Neural cell (in vitro differentiated cells): Measurements from ENCODE around the gene ENOSF1. TPM values are rescaled to one million over a fixed set of nuclear protein-coding genes. Genes with fewer than 3 reads are reported as not detected.

Experiments
- H2AFZ ChIP-seq: fragments of 200-600, 300-800 bp; sonication (generic), shearing (Covaris generic); 2 replicates; pipeline ENCODE4 v1.6.0; 2014; ENCODE audit warnings: low read depth, mild to moderate bottlenecking, antibody characterized with exemption, low read length, moderate library complexity
- H3F3A ChIP-seq: fragments of 200-600 bp; shearing (Covaris generic); 2 replicates; pipeline ENCODE4 v1.6.1; 2016; ENCODE audit warnings: mild to moderate bottlenecking, moderate library complexity, mixed read lengths, antibody characterized with exemption, low read length; ENCODE audit not compliant: insufficient read depth, poor library complexity, severe bottlenecking
- H3K27ac ChIP-seq: fragments of 200-600, 300-800 bp; sonication (generic), shearing (Covaris generic); 2 replicates; pipeline ENCODE4 v1.5.1; 2014; ENCODE audit warnings: mild to moderate bottlenecking, low read length, moderate library complexity
- H3K27me3 ChIP-seq: fragments of 300-800, 200-600 bp; sonication (generic), shearing (Covaris generic); 2 replicates; pipeline ENCODE4 v1.6.0; 2014; ENCODE audit warnings: mild to moderate bottlenecking, low read depth, low read length, moderate library complexity; ENCODE audit not compliant: insufficient read depth
- H3K36me3 ChIP-seq: fragments of 300-800, 200-600 bp; sonication (generic), shearing (Covaris generic); 2 replicates; pipeline ENCODE4 v1.5.1; 2014; ENCODE audit warnings: mild to moderate bottlenecking, antibody characterized with exemption, low read length, moderate library complexity; ENCODE audit not compliant: insufficient read depth
- H3K4me2 ChIP-seq: fragments of 300-800, 200-600 bp; sonication (generic), shearing (Covaris generic); 2 replicates; pipeline ENCODE4 v1.6.0; 2014; ENCODE audit warnings: mild to moderate bottlenecking, low read length
- H3K4me3 ChIP-seq: fragments of 300-800, 200-600 bp; sonication (generic), shearing (Covaris generic); 2 replicates; pipeline ENCODE4 v1.5.1; 2014; ENCODE audit warnings: mild to moderate bottlenecking, low read length, moderate library complexity
- H3K79me2 ChIP-seq: fragments of 200-600 bp; shearing (Covaris generic); replicated peaks from 2 replicates; pipeline ENCODE4 v1.6.0; 2014; ENCODE audit warnings: mild to moderate bottlenecking, low read length, moderate library complexity; ENCODE audit not compliant: insufficient read depth
- H3K9ac ChIP-seq: fragments of 300-800, 200-600 bp; sonication (generic), shearing (Covaris generic); 2 replicates; pipeline ENCODE4 v1.6.1; 2016; ENCODE audit warnings: mild to moderate bottlenecking, low read length, mixed read lengths
- H3K9me2 ChIP-seq: fragments of 200-600 bp; shearing (Covaris generic); 2 replicates; pipeline ENCODE4 v1.6.1; 2016; ENCODE audit warnings: mild to moderate bottlenecking, low read length, mixed read lengths; ENCODE audit not compliant: insufficient read depth
- H3K9me3 ChIP-seq: fragments of 200-600, 300-800 bp; sonication (generic), shearing (Covaris generic); 2 replicates; pipeline ENCODE4 v1.6.1; 2016; ENCODE audit warnings: mild to moderate bottlenecking, mixed run types, low read length, moderate library complexity, mixed read lengths
- H4K20me1 ChIP-seq: fragments of 200-600 bp; shearing (Covaris generic); 2 replicates; pipeline ENCODE4 v1.6.1; 2016; ENCODE audit warnings: mild to moderate bottlenecking, mixed run types; ENCODE audit not compliant: insufficient read depth
- EP300 ChIP-seq: fragments of 450-650 bp; conservative IDR thresholded peaks from 2 replicates; pipeline ENCODE4 v1.6.1; 2014; ENCODE audit warnings: antibody characterized with exemption, mild to moderate bottlenecking, moderate library complexity; ENCODE audit not compliant: poor library complexity, severe bottlenecking
- EZH2 ChIP-seq: fragments of 200-600, 300-800 bp; shearing (Covaris generic), sonication (generic); IDR thresholded peaks from 2 replicates; pipeline ENCODE4 v1.6.1; 2014; ENCODE audit warnings: antibody characterized with exemption, low read length, borderline replicate concordance, mild to moderate bottlenecking; ENCODE audit not compliant: insufficient read depth, poor library complexity, severe bottlenecking
- MXI1 ChIP-seq: fragments of 450-650 bp; conservative IDR thresholded peaks from 2 replicates; pipeline ENCODE4 v1.6.1; 2014; ENCODE audit warnings: antibody characterized with exemption, mild to moderate bottlenecking; ENCODE audit not compliant: poor library complexity, severe bottlenecking
- POLR2AphosphoS5 ChIP-seq: IDR thresholded peaks from 2 replicates; pipeline ENCODE4 v1.6.1; 2012
- RAD21 ChIP-seq: fragments of 450-650 bp; conservative IDR thresholded peaks from 2 replicates; pipeline ENCODE4 v1.6.1; 2014; ENCODE audit warnings: antibody characterized with exemption, mild to moderate bottlenecking, moderate library complexity
- SMC3 ChIP-seq: fragments of 450-650 bp; conservative IDR thresholded peaks from 2 replicates; pipeline ENCODE4 v1.6.1; 2014; ENCODE audit warnings: antibody characterized with exemption, mild to moderate bottlenecking, moderate library complexity; ENCODE audit not compliant: poor library complexity
- TAF1 ChIP-seq: IDR thresholded peaks from 2 replicates; pipeline ENCODE4 v1.6.1; 2012; ENCODE audit warnings: low read depth
- polyA plus RNA-seq: library from polyadenylated mRNA; depleted of rRNA; stranded (reverse); fragments of >200 nt; gene quantifications from 2 replicates; pipeline ENCODE4 v1.2.3, GENCODE V29; 2014
- TF ChIP-seq, protein P1 (sequence below): fragments of 450-650 bp; IDR thresholded peaks from 2 replicates; pipeline ENCODE4 v1.5.1; 2014; ENCODE audit warnings: antibody characterized with exemption, mild to moderate bottlenecking, moderate library complexity; ENCODE audit not compliant: poor library complexity, severe bottlenecking
- TF ChIP-seq, protein P2 (sequence below): IDR thresholded peaks from 2 replicates; pipeline ENCODE4 v1.6.1; 2012; ENCODE audit warnings: borderline replicate concordance

The ENOSF1 gene
- polyA plus RNA-seq, 1 donor from 2014 or later, result 9.0 TPM

DNA sequence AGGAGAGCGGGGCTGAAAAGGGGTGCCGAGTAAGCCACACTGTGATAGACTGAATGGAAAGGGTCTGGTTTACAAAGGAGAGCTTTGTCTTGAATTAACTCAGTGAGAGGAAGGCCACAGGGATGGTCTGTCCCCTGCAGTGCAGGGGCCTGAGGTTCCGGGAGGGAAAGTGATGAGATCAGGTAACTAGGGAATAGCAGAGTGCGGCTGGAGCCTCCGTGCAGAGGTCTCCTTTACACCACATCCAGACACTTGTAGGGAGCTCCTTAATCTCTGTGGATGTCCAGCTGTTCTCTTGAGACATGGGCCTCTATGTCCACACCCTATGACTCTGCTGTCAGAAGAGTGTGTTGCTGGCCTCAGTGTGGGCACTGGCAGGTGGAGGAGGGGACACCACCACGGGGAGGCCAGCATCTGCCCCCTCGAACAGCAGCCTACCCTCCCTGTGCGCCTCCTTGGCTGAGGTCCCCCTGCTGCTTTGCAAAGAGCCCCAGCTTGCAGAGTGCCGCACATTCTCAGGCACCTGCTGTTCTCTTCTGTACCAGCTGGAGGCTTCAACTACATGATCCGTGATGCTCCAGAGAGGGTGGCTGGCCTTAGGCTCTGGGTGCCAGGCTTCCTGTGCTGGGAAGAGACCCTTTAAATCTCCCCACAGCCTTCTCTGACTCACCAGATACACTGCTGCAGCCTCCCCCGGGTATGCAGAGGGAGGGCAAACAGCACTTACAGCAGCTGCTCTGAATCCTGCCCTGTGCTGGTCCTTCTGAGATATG lies 25.9 kb downstream of the ENOSF1 start:
- Histone ChIP-seq H4K20me1 (no peaks in the 10 kb centered on the region), H3K4me2 (no peak overlapping the region), H3K79me2 (no peaks in the 10 kb centered on the region), H3K27me3 (no peaks in the 10 kb centered on the region), H3K4me3 (no peak overlapping the region), H3K27ac (no peak overlapping the region), H3F3A (no peaks in the 10 kb centered on the region), H3K9me2 (no peaks in the 10 kb centered on the region), H3K9me3 (no peaks in the 10 kb centered on the region), H3K9ac (no peak overlapping the region), H2AFZ (no peak overlapping the region), H3K36me3 (no peaks in the 10 kb centered on the region)
- TF ChIP-seq, protein P1, sequence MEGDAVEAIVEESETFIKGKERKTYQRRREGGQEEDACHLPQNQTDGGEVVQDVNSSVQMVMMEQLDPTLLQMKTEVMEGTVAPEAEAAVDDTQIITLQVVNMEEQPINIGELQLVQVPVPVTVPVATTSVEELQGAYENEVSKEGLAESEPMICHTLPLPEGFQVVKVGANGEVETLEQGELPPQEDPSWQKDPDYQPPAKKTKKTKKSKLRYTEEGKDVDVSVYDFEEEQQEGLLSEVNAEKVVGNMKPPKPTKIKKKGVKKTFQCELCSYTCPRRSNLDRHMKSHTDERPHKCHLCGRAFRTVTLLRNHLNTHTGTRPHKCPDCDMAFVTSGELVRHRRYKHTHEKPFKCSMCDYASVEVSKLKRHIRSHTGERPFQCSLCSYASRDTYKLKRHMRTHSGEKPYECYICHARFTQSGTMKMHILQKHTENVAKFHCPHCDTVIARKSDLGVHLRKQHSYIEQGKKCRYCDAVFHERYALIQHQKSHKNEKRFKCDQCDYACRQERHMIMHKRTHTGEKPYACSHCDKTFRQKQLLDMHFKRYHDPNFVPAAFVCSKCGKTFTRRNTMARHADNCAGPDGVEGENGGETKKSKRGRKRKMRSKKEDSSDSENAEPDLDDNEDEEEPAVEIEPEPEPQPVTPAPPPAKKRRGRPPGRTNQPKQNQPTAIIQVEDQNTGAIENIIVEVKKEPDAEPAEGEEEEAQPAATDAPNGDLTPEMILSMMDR, result no peak
- TF ChIP-seq, protein P2, sequence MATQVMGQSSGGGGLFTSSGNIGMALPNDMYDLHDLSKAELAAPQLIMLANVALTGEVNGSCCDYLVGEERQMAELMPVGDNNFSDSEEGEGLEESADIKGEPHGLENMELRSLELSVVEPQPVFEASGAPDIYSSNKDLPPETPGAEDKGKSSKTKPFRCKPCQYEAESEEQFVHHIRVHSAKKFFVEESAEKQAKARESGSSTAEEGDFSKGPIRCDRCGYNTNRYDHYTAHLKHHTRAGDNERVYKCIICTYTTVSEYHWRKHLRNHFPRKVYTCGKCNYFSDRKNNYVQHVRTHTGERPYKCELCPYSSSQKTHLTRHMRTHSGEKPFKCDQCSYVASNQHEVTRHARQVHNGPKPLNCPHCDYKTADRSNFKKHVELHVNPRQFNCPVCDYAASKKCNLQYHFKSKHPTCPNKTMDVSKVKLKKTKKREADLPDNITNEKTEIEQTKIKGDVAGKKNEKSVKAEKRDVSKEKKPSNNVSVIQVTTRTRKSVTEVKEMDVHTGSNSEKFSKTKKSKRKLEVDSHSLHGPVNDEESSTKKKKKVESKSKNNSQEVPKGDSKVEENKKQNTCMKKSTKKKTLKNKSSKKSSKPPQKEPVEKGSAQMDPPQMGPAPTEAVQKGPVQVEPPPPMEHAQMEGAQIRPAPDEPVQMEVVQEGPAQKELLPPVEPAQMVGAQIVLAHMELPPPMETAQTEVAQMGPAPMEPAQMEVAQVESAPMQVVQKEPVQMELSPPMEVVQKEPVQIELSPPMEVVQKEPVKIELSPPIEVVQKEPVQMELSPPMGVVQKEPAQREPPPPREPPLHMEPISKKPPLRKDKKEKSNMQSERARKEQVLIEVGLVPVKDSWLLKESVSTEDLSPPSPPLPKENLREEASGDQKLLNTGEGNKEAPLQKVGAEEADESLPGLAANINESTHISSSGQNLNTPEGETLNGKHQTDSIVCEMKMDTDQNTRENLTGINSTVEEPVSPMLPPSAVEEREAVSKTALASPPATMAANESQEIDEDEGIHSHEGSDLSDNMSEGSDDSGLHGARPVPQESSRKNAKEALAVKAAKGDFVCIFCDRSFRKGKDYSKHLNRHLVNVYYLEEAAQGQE, result no peak
- TF ChIP-seq EP300 (no peak), EZH2 (no peak), SMC3 (no peak), RAD21 (no peak)

DNA sequence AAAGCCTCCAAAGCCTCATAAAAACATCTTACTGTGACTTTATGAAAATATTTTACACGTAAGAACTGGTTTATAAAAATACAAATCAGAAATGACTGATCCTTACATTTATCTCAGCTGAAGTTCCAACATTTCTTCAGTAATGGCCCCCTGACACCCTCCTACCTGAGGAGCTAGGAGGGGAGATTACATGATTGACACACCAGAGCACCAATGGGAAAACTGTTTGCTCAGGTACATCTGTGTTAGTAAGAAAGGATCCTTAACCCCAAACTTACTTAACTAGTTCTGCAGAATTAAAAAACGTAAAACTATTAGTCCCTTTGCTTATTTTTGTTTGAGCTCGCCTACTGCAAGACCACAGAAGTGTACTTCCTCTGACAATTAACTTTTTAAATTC lies 27.0 kb downstream of the ENOSF1 start:
- H3K27ac ChIP-seq, result no peak overlapping the region

DNA sequence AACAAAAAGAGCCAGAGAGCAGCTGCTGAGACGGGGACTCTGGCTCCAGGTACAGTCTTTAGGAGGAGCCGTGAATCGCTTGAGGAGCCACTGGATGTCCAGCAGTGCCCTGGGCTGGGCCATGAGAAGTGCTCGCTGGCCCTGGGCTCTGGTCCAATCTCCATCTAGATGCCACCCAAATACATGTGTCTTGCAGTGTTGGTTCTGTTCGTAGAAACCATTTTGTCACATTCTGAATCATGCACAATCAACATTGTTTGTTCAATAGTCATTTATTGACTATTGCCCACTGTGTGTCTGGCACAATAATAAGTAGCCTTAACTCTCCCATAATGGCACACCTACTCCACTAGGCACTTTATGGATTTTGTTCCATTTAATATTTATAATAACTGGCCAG lies 28.9 kb downstream of the ENOSF1 start:
- H3K4me2 ChIP-seq, result no peak overlapping the region
- H2AFZ ChIP-seq, result no peak overlapping the region
- no peak overlapping the region for H3K27ac ChIP-seq
- H3K36me3 ChIP-seq, result no peaks in the 10 kb centered on the region
- no peak overlapping the region for H3K4me3 ChIP-seq
- H3K79me2 ChIP-seq, result no peaks in the 10 kb centered on the region
- H3K9me2 ChIP-seq, result no peaks in the 10 kb centered on the region
- H3K9me3 ChIP-seq, result no peaks in the 10 kb centered on the region
- no peak for TF ChIP-seq POLR2AphosphoS5
- TF ChIP-seq, protein P2, result no peak
- TF ChIP-seq EZH2, result no peak
- TF ChIP-seq TAF1, result no peak
- TF ChIP-seq RAD21, result no peak
- no peak for TF ChIP-seq EP300
- TF ChIP-seq, protein P1, result no peak
- TF ChIP-seq SMC3, result no peak
- no peak for TF ChIP-seq MXI1
- H4K20me1 ChIP-seq, result no peaks in the 10 kb centered on the region
- no peaks in the 10 kb centered on the region for H3F3A ChIP-seq
- H3K27me3 ChIP-seq, result no peaks in the 10 kb centered on the region
- H3K9ac ChIP-seq, result no peak overlapping the region

More for the DNA sequence above, 27.0 kb downstream of the ENOSF1 start:
- no peak overlapping the region for H3K4me2 ChIP-seq
- no peak for TF ChIP-seq MXI1
- TF ChIP-seq TAF1, result no peak
- H3F3A ChIP-seq, result no peaks in the 10 kb centered on the region
- H3K4me3 ChIP-seq, result no peak overlapping the region
- no peaks in the 10 kb centered on the region for H3K9me3 ChIP-seq
- H3K36me3 ChIP-seq, result no peaks in the 10 kb centered on the region
- no peaks in the 10 kb centered on the region for H3K27me3 ChIP-seq
- no peaks in the 10 kb centered on the region for H4K20me1 ChIP-seq
- H3K9me2 ChIP-seq, result no peaks in the 10 kb centered on the region
- no peak overlapping the region for H2AFZ ChIP-seq
- no peaks in the 10 kb centered on the region for H3K79me2 ChIP-seq
- H3K9ac ChIP-seq, result no peak overlapping the region
